ENCODE results near the gene LRRC25. TPM values are rescaled to one million over a fixed set of nuclear protein-coding genes. Genes with fewer than 3 reads are reported as not detected.

Gene LRRC25
- total RNA-seq, 2 donors from 2014 or later = not detected

- Mint-ChIP-seq H3K9me3 (no peaks in the 10 kb centered on the region), H3K36me3 (no peaks in the 10 kb centered on the region), H3K27ac (no peak overlapping the region)
- ATAC-seq = peak; percentile 81 to 86
- DNase-seq (ENCODE audit: low spot score in 2 of 2) = peak in 1 of 2 donors; percentile 75
These were observed 31.6 kb upstream of the LRRC25 start for GRCh38 chr19:18428787-18429674.

GRCh38 chr19:18428173-18428786, 30.9 kb upstream of the LRRC25 start:
- no peak overlapping the region for H3K27ac Mint-ChIP-seq
- DNase-seq (ENCODE audit: low spot score in 2 of 2) (no peak), ATAC-seq (peak in 1 of 2 donors; percentile 1)
- H3K9me3 Mint-ChIP-seq = no peaks in the 10 kb centered on the region
- H3K36me3 Mint-ChIP-seq = no peaks in the 10 kb centered on the region

DNA sequence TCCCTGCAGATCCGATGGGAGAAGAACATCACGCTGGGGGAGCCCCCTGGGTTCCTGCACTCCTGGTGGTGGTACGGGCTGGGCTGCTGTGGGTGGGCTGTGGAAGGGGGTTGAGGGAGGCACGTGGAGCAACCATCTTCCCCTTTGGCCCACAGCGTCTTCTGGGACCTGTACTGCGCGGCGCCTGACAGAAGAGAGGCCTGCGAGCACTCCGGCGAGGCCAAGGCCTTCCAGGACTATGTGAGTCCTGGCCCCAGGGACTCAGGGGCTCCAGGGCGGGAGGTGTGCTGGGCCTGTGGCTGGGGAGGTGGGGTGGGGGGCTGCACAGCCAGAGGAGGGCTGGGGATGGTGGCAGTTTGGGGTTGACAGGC, 30.3 kb upstream of the LRRC25 start:
- ATAC-seq = no peak
- no peaks in the 10 kb centered on the region for H3K36me3 Mint-ChIP-seq
- DNase-seq (ENCODE audit: low spot score in 2 of 2) = no peak
- no peak overlapping the region for H3K27ac Mint-ChIP-seq
- no peaks in the 10 kb centered on the region for H3K9me3 Mint-ChIP-seq

DNA sequence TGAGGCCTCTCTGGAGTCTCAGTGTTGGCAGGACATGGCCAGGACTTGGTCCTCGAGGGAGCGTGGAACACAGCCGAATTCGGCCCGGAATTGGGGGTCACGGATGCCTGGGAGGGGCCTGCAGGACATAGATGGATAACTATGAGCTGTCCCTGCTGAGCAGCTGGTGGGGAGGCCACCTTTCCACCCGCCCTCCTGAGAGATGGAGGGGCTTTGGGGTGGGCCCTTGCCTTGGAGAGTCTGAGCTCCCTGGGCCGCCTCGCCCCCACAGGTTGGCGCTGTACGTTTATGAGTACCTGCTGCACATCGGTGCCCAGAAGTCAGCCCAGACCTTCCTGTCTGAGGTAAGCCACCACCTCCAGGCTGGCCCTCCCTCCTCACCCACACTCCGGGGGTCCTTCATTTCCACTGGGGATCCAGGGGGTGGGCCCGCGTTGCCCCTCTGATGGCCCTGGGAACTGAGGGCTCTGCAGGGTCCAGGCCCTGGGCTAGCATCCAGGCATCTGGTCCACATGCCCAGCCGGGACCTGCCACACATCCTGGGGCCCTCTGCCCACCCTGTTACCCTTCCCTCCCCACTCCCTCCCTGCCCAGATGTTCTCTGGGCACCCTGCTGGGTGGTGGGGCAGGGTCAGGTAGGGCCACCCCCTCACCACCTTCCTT, 29.8 kb upstream of the LRRC25 start:
- H3K36me3 Mint-ChIP-seq = no peaks in the 10 kb centered on the region
- ATAC-seq = no peak

DNA sequence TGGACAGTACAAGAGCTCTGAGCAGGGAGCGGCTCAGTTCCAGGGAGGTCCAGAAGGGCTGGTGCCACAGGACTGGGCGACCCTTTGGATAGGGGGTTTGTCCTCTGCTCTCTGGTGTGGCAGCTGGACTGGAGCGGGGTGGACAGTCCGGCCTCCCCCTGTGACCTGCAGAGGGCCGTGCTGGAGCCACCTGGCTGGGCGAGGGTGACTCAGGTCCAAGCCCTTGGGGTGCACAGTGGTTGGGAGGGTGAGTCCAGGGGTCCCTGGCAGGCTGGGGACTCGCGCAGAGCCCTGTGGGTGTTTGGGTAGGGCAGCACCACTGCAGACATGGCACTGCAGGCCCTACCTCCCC, 29.0 kb upstream of the LRRC25 start:
- DNase-seq (ENCODE audit: low spot score in 2 of 2) = no peak
- H3K9me3 Mint-ChIP-seq = no peaks in the 10 kb centered on the region
- ATAC-seq = no peak
- peak overlapping the region in 1 of 2 donors; percentile 49 for H3K27ac Mint-ChIP-seq
- no peaks in the 10 kb centered on the region for H3K36me3 Mint-ChIP-seq

More for the DNA sequence above, 29.8 kb upstream of the LRRC25 start:
- Mint-ChIP-seq H3K9me3 (no peaks in the 10 kb centered on the region), H3K27ac (no peak overlapping the region)
- no peak for DNase-seq (ENCODE audit: low spot score in 2 of 2)

- no peak for DNase-seq (ENCODE audit: low spot score in 2 of 2)
- H3K27ac Mint-ChIP-seq = peak overlapping the region in 1 of 2 donors; percentile 49
These were observed 28.3 kb upstream of the LRRC25 start for GRCh38 chr19:18425515-18426415.

GRCh38 chr19:18424890-18425514, 27.6 kb upstream of the LRRC25 start:
- Mint-ChIP-seq H3K36me3 (no peaks in the 10 kb centered on the region), H3K9me3 (no peaks in the 10 kb centered on the region), H3K27ac (peak overlapping the region; percentile 49 to 65)
- no peak for DNase-seq (ENCODE audit: low spot score in 2 of 2)
- no peak for ATAC-seq

More at GRCh38 chr19:18425515-18426415, 28.3 kb upstream of the LRRC25 start:
- Mint-ChIP-seq H3K9me3 (no peaks in the 10 kb centered on the region), H3K36me3 (no peaks in the 10 kb centered on the region)
- ATAC-seq = no peak

- Mint-ChIP-seq H3K9me3 (no peaks in the 10 kb centered on the region), H3K36me3 (no peaks in the 10 kb centered on the region), H3K27ac (peak overlapping the region in 1 of 2 donors; percentile 49)
- ATAC-seq (no peak), DNase-seq (ENCODE audit: low spot score in 2 of 2) (no peak)
These were observed 26.9 kb upstream of the LRRC25 start for GRCh38 chr19:18424122-18424889.

GRCh38 chr19:18423258-18424020, 26.0 kb upstream of the LRRC25 start:
- peak overlapping the region in 1 of 2 donors; percentile 73 for H3K27ac Mint-ChIP-seq
- no peak for DNase-seq (ENCODE audit: low spot score in 2 of 2)

DNA sequence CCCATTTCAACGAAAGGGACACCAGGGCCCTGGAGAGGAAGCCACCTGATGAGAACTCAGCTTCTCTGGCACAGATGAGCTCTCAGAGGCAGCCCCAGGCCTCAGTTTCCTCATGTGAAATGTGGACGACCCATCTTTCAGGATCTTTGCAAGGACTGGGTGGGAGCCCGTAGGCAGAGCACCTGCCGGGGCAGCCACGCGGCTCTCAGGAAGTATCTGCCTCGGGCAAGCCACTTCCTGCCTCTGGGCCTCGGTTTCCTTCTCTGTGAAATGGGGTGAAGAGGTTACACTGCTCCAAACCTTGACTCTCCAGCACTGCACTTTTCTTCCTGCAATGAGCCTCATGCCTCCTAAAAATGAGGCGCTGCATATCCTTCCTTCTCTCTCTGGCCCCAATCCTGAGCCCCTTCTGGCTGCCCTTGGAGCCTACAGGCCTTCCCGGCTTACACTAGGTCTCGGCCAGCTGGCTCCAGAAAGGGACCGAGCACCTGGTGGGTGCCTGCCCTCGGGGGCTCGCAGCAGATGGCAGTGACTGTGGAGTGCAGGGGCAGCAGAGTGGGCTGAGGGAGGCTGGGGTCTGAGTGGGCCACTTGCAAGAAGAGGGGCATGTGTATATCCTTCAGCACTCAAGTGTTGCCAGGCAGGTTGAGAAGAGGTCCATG, 25.2 kb upstream of the LRRC25 start:
- no peak for DNase-seq (ENCODE audit: low spot score in 2 of 2)
- H3K36me3 Mint-ChIP-seq = peaks cover 0 to 6% of the 10 kb centered on the region in 2 donors
- no peaks in the 10 kb centered on the region for H3K9me3 Mint-ChIP-seq
- ATAC-seq = peak in 1 of 2 donors; percentile 25
- peak overlapping the region in 1 of 2 donors; percentile 73 for H3K27ac Mint-ChIP-seq

More at GRCh38 chr19:18423258-18424020, 26.0 kb upstream of the LRRC25 start:
- Mint-ChIP-seq H3K9me3 (no peaks in the 10 kb centered on the region), H3K36me3 (peaks cover 0 to 6% of the 10 kb centered on the region in 2 donors)
- no peak for ATAC-seq

- H3K27ac Mint-ChIP-seq = peak overlapping the region in 1 of 2 donors; percentile 73
- peak in 1 of 2 donors; percentile 17 for DNase-seq (ENCODE audit: low spot score in 2 of 2)
These were observed 24.0 kb upstream of the LRRC25 start for GRCh38 chr19:18421371-18421959.

GRCh38 chr19:18420930-18421329, 23.5 kb upstream of the LRRC25 start:
- ATAC-seq (no peak), DNase-seq (ENCODE audit: low spot score in 2 of 2) (no peak)
- Mint-ChIP-seq H3K9me3 (no peaks in the 10 kb centered on the region), H3K27ac (peak overlapping the region in 1 of 2 donors; percentile 73), H3K36me3 (peaks cover 0 to 6% of the 10 kb centered on the region in 2 donors)

More at GRCh38 chr19:18421371-18421959, 24.0 kb upstream of the LRRC25 start:
- Mint-ChIP-seq H3K9me3 (no peaks in the 10 kb centered on the region), H3K36me3 (peaks cover 0 to 6% of the 10 kb centered on the region in 2 donors)
- ATAC-seq = no peak

DNA sequence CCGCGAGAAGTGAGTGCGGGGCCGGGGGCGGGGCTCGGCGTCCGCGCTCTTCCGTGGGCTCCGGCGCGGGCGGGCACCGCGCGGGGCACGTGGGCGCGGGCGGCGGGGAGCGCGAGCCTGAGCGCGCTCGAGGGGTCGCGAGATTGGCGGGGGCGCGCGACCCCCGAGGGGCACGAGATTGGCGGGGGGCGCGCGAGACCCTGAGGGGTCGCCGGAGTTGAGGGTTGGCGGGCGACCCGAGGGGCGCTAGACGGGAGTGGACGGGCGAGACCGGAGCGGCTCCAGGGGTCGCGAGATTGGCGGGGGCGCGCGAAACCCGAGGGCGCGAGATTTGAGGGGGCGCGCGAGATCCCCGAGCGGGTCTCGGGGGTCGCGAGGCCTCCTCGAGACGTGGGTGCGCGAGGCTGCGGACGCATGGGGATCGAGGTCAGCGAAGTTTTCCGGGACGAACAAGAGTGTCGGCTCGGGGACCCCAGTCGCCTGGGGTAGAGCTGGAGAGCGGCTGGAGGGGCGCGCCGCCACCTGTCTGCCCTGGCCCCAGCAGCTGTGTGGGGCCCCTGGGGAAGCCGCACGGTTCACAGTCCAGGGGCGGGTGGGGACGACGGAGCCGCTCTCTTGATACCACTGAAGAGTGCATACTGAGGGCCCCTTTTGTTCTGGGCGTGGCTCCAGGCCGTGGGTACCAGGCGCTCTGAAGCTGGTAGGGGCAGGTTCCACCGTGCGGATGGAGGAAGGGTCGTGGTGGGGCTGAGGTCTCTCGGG, 22.5 kb upstream of the LRRC25 start:
- no peaks in the 10 kb centered on the region for H3K9me3 Mint-ChIP-seq
- H3K36me3 Mint-ChIP-seq = peaks cover 0 to 6% of the 10 kb centered on the region in 2 donors
- peak; percentile 30 to 31 for ATAC-seq
- peak overlapping the region; percentile 73 to 84 for H3K27ac Mint-ChIP-seq
- peak in 1 of 2 donors; percentile 55 for DNase-seq (ENCODE audit: low spot score in 2 of 2)

Data from activated naive CD4-positive, alpha-beta T cell treated with anti-CD3 and anti-CD28 coated beads, Interleukin-2, amount 50 U/mL, for 72 hours (primary cell).